B cell (primary cell): ENCODE measurements around the gene AADAT. TPM values are rescaled to one million over a fixed set of nuclear protein-coding genes. Genes with fewer than 3 reads are reported as not detected.
"Not testable (repeated sequence)": the region's sequence is repeated elsewhere in the genome, so short reads cannot be mapped to it uniquely, and the experiment has no call there.

Experiments
- ATAC-seq: fragments of 200-7000 bp; cut with Tn5 transposase; one replicate; pipeline ENCODE4 v1.10.0; 2021; ENCODE audit warnings: low read depth, mild to moderate bottlenecking, moderate number of reproducible peaks, moderate library complexity
- CTCF ChIA-PET: fragments of 350-600 bp; sonication (Branson Sonifier 250); formaldehyde crosslinking; loops from one replicate; lab custom pipeline; 2021; ENCODE audit warnings: antibody characterized with exemption, inconsistent platforms; lab: Charles Lee
- POLR2A ChIA-PET: fragments of 350-600 bp; sonication (Branson Sonifier 250); formaldehyde crosslinking; loops from one replicate; lab custom pipeline; 2021; ENCODE audit warnings: antibody characterized with exemption; lab: Charles Lee
- DNase-seq: peaks from one replicate; pipeline ENCODE4 v3.0.0; 2013
- H2AFZ ChIP-seq: 2 replicates; pipeline ENCODE4 v1.6.1; 2012; ENCODE audit warnings: mild to moderate bottlenecking, low read depth, low read length; ENCODE audit not compliant: insufficient read depth, poor library complexity, severe bottlenecking
- H3K27ac ChIP-seq, 2 donors: 1 replicate in 1 of 2; 2 replicates in 1 of 2; pipeline ENCODE4 v1.5.1; 2012 to 2013; ENCODE audit warnings: low read length in 2 of 2, mild to moderate bottlenecking in 2 of 2, moderate library complexity in 1 of 2
- H3K27me3 ChIP-seq, 4 experiments: fragments of 200-600 bp in 1 of 4; sonication (generic) in 1 of 4; replicated peaks in 1 of 4; 1 replicate in 2 of 4; 2 replicates in 2 of 4; pipeline versions ENCODE4 v1.6.1 to v1.7.0; 2013 to 2016; ENCODE audit warnings: low read length in 3 of 4, mild to moderate bottlenecking in 2 of 4, mixed read lengths in 1 of 4, moderate library complexity in 1 of 4; ENCODE audit not compliant: insufficient read depth in 4 of 4, control insufficient read depth in 3 of 4; ENCODE audit errors: control extremely low read depth in 1 of 4
- H3K36me3 ChIP-seq, 2 experiments: replicated peaks in 1 of 2; 1 replicate in 1 of 2; 2 replicates in 1 of 2; pipeline versions ENCODE4 v1.6.1 to v1.7.1; 2013; ENCODE audit warnings: low read length in 1 of 2; ENCODE audit not compliant: insufficient read depth in 2 of 2, control insufficient read depth in 1 of 2; ENCODE audit errors: control extremely low read depth in 1 of 2, extremely low read depth in 1 of 2
- H3K4me1 ChIP-seq, 2 donors: fragments of 200-600 bp in 1 of 2; sonication (generic) in 1 of 2; 1 replicate in 1 of 2; 2 replicates in 1 of 2; pipeline versions ENCODE4 v1.5.1 to v1.6.1; 2013 to 2017; ENCODE audit warnings: low read length in 2 of 2; ENCODE audit not compliant: control insufficient read depth in 2 of 2, insufficient read depth in 2 of 2
- H3K4me2 ChIP-seq: replicated peaks from 2 replicates; pipeline ENCODE3; 2012; ENCODE audit warnings: mild to moderate bottlenecking, low read depth, low read length; ENCODE audit not compliant: poor library complexity, severe bottlenecking
- H3K4me3 ChIP-seq, 5 experiments: fragments of 200-600 bp in 1 of 5; sonication (generic) in 1 of 5; 1 replicate in 3 of 5; 2 replicates in 2 of 5; pipeline versions ENCODE4 v1.5.1 to v1.7.0; 2011 to 2016; ENCODE audit warnings: low read length in 4 of 5, mild to moderate bottlenecking in 4 of 5, low read depth in 2 of 5, control low read depth in 1 of 5, moderate library complexity in 1 of 5; ENCODE audit not compliant: insufficient read depth in 1 of 5; ENCODE audit errors: control extremely low read depth in 1 of 5, extremely low read depth in 1 of 5
- H3K79me2 ChIP-seq: fragments of 200-600 bp; sonication (generic); one replicate; pipeline ENCODE4 v1.6.0; 2016; ENCODE audit warnings: low read length; ENCODE audit not compliant: control insufficient read depth, insufficient read depth
- H3K9ac ChIP-seq: fragments of 200-600 bp; sonication (generic); 2 replicates; pipeline ENCODE4 v1.6.1; 2017; ENCODE audit warnings: mild to moderate bottlenecking, low read length, moderate library complexity
- H3K9me3 ChIP-seq, 3 donors: one replicate each; pipeline versions ENCODE4 v1.6.1 to v1.7.1; 2013; ENCODE audit warnings: low read length in 2 of 3; ENCODE audit not compliant: control insufficient read depth in 2 of 3, insufficient read depth in 1 of 3; ENCODE audit errors: control extremely low read depth in 1 of 3
- H4K20me1 ChIP-seq: 2 replicates; pipeline ENCODE4 v1.6.0; 2012; ENCODE audit warnings: mild to moderate bottlenecking, low read length; ENCODE audit not compliant: insufficient read depth, control insufficient read depth, poor library complexity, severe bottlenecking
- H3K27ac Mint-ChIP-seq: one replicate; pipeline ENCODE4 v1.8.0; 2021; ENCODE audit warnings: mixed read lengths
- H3K27me3 Mint-ChIP-seq: one replicate; pipeline ENCODE4 v1.8.0; 2021; ENCODE audit warnings: mixed read lengths
- H3K4me1 Mint-ChIP-seq: one replicate; pipeline ENCODE4 v1.8.0; 2021; ENCODE audit warnings: mixed read lengths
- H3K4me3 Mint-ChIP-seq: one replicate; pipeline ENCODE4 v1.8.0; 2021; ENCODE audit warnings: mixed read lengths
- H3K9me3 Mint-ChIP-seq: one replicate; pipeline ENCODE4 v1.8.0; 2022; ENCODE audit warnings: mixed read lengths; ENCODE audit not compliant: insufficient read depth
- CTCF ChIP-seq: fragments of 200-600 bp; IDR thresholded peaks from one replicate; pipeline ENCODE4 v1.8.0; 2022; ENCODE audit warnings: antibody characterized with exemption, mild to moderate bottlenecking
- EZH2 ChIP-seq: IDR thresholded peaks from 2 replicates; pipeline ENCODE4 v1.6.1; 2012; ENCODE audit warnings: borderline replicate concordance, low read depth, mild to moderate bottlenecking, moderate library complexity, low read length; ENCODE audit not compliant: insufficient read depth, poor library complexity, severe bottlenecking
- WGBS: methylation state at CpG from one replicate; pipeline ENCODE4 v1.1.5; 2013; ENCODE audit warnings: missing lambda C conversion rate; ENCODE audit not compliant: insufficient coverage; 5-methylcytosine and 5-hydroxymethylcytosine counted together
- intact Hi-C: fragments of 100-400 bp; cut with micrococcal nuclease; formaldehyde crosslinking; loops from one replicate; pipeline ENCODE4 v1.10.0; 2022
- polyA plus RNA-seq: library from polyadenylated mRNA; depleted of rRNA; stranded (reverse); fragments of >200 nt; gene quantifications from 2 replicates; pipeline ENCODE4 v1.2.3, GENCODE V29; 2012
- total RNA-seq, 2 donors: library from RNA; stranded (reverse); fragments of 120-200 nt in 1 of 2; gene quantifications; 1 replicate in 1 of 2; 2 replicates in 1 of 2; pipeline versions ENCODE4 v1.2.3 to v1.2.4, GENCODE V29; 2013 to 2022

AADAT gene
- total and polyA plus RNA-seq, 2 donors (not counting 1 experiment from before 2014, with no cell fraction given), result not detected

- ChIA-PET CTCF (no interaction called here), POLR2A (no interaction called here)
- 94% methylated on average over 2 of the region's 4 CpGs for WGBS
- intact Hi-C loops, result no loop called here
- Histone ChIP-seq H3K36me3 (no peaks in the 10 kb centered on the region), H3K4me2 (no peak overlapping the region), H4K20me1 (no peaks in the 10 kb centered on the region), H3K27me3 (no peaks in the 10 kb centered on the region), H3K27ac (no peak overlapping the region), H3K9me3 (no peaks in the 10 kb centered on the region), H3K9ac (no peak overlapping the region), H3K4me3 (no peak overlapping the region), H3K79me2 (no peaks in the 10 kb centered on the region), H3K4me1 (no peaks in the 10 kb centered on the region), H2AFZ (no peak overlapping the region)
- no peaks in the 10 kb centered on the region for H3K9me3 Mint-ChIP-seq
- no peaks in the 10 kb centered on the region for H3K4me1 Mint-ChIP-seq
- TF ChIP-seq CTCF (no peak), EZH2 (no peak)
- H3K27ac Mint-ChIP-seq, result no peak overlapping the region
- no peak for ATAC-seq
- DNase-seq, result no peak
- H3K27me3 Mint-ChIP-seq, result no peaks in the 10 kb centered on the region
- H3K4me3 Mint-ChIP-seq, result no peak overlapping the region
These were observed 17.1 kb upstream of the AADAT start for GRCh38 chr4:170106900-170107299.

GRCh38 chr4:170102426-170102825 is 12.7 kb upstream of the AADAT start:
- Mint-ChIP-seq H3K27me3 (peaks cover 4% of the 10 kb centered on the region), H3K4me3 (no peak overlapping the region), H3K27ac (no peak overlapping the region), H3K9me3 (no peaks in the 10 kb centered on the region), H3K4me1 (no peaks in the 10 kb centered on the region)
- no peak overlapping the region for H3K4me3 ChIP-seq
- H3K9me3 ChIP-seq, result peaks cover 0 to 4% (median 0%) of the 10 kb centered on the region in 3 donors
- no peaks in the 10 kb centered on the region for H3K79me2 ChIP-seq
- no peak overlapping the region for H3K4me2 ChIP-seq
- H2AFZ ChIP-seq, result no peak overlapping the region
- ATAC-seq (no peak), DNase-seq (no peak)
- H3K9ac ChIP-seq, result no peak overlapping the region
- H3K27me3 ChIP-seq, result no peaks in the 10 kb centered on the region
- no peaks in the 10 kb centered on the region for H4K20me1 ChIP-seq
- ChIA-PET POLR2A (no interaction called here), CTCF (no interaction called here)
- intact Hi-C loops, result no loop called here
- no peak overlapping the region for H3K27ac ChIP-seq
- H3K4me1 ChIP-seq, result no peaks in the 10 kb centered on the region
- 100% methylated on average over 1 of the region's 1 CpG for WGBS
- no peaks in the 10 kb centered on the region for H3K36me3 ChIP-seq
- no peak for TF ChIP-seq EZH2
- no peak for TF ChIP-seq CTCF

GRCh38 chr4:170098171-170098570 is 8.4 kb upstream of the AADAT start:
- H3K9me3 ChIP-seq, H4K20me1 ChIP-seq, H3K4me2 ChIP-seq, H2AFZ ChIP-seq, H3K27me3 Mint-ChIP-seq, H3K79me2 ChIP-seq, CTCF ChIA-PET, POLR2A ChIA-PET, H3K9me3 Mint-ChIP-seq, H3K4me3 ChIP-seq, H3K9ac ChIP-seq, H3K36me3 ChIP-seq, H3K4me1 Mint-ChIP-seq, ATAC-seq, intact Hi-C loops, DNase-seq, H3K27me3 ChIP-seq, H3K4me3 Mint-ChIP-seq, H3K4me1 ChIP-seq, H3K27ac Mint-ChIP-seq, H3K27ac ChIP-seq: not testable (repeated sequence)
- WGBS, result 100% methylated on average over 2 of the region's 2 CpGs
